ENCODE results near the gene BCAP31. TPM values are rescaled to one million over a fixed set of nuclear protein-coding genes. Genes with fewer than 3 reads are reported as not detected.

BCAP31 gene
- total RNA-seq, 4 donors from 2014 or later: 45.4 to 148 (median 101) TPM

- Histone ChIP-seq H3K9me3 (no peaks in the 10 kb centered on the region), H3K27ac (peak overlapping the region; percentile 83 to 93 (median 92)), H3K36me3 (no peaks in the 10 kb centered on the region), H3K4me3 (peak overlapping the region in 3 of 4 donors; percentile 18 to 75 (median 71)), H3K27me3 (no peaks in the 10 kb centered on the region), H3K4me1 (peaks cover 3 to 43% (median 17%) of the 10 kb centered on the region in 4 donors)
- TF ChIP-seq POLR2A (IDR thresholded peaks at IDR 0.05): no peak
- no peak for TF ChIP-seq CTCF (IDR thresholded peaks at IDR 0.05)
- peak in 2 of 3 donors; percentile 17 to 67 for DNase-seq
These were observed 3.1 kb upstream of the BCAP31 start for GRCh38 chrX:153727123-153727931.

- TF ChIP-seq POLR2A (IDR thresholded peaks at IDR 0.05): no peak
- TF ChIP-seq CTCF (IDR thresholded peaks at IDR 0.05): peak in 1 of 6 experiments; percentile 2
- H3K4me1 ChIP-seq: peaks cover 3 to 52% (median 17%) of the 10 kb centered on the region in 4 donors
- peaks cover 0 to 4% (median 0%) of the 10 kb centered on the region in 3 donors for H3K36me3 ChIP-seq
- peak overlapping the region; percentile 18 to 75 (median 48) for H3K4me3 ChIP-seq
- DNase-seq: peak; percentile 68 to 87 (median 85)
- H3K9me3 ChIP-seq: no peaks in the 10 kb centered on the region
- H3K27ac ChIP-seq: peak overlapping the region; percentile 83 to 93 (median 92)
- no peaks in the 10 kb centered on the region for H3K27me3 ChIP-seq
These were observed 2.3 kb upstream of the BCAP31 start for GRCh38 chrX:153726286-153727122.

- Histone ChIP-seq H3K4me3 (peak overlapping the region; percentile 18 to 75 (median 48)), H3K27me3 (no peaks in the 10 kb centered on the region), H3K4me1 (peaks cover 3 to 52% (median 17%) of the 10 kb centered on the region in 4 donors), H3K9me3 (no peaks in the 10 kb centered on the region), H3K27ac (peak overlapping the region; percentile 83 to 93 (median 92)), H3K36me3 (peaks cover 0 to 8% (median 0%) of the 10 kb centered on the region in 3 donors)
- DNase-seq: peak in 1 of 3 donors; percentile 16
- TF ChIP-seq POLR2A (IDR thresholded peaks at IDR 0.05) (no peak), CTCF (IDR thresholded peaks at IDR 0.05) (no peak)
These were observed 1.7 kb upstream of the BCAP31 start for GRCh38 chrX:153725832-153726285.

- Histone ChIP-seq H3K4me1 (peaks cover 3 to 52% (median 17%) of the 10 kb centered on the region in 4 donors), H3K27me3 (no peaks in the 10 kb centered on the region), H3K27ac (peak overlapping the region; percentile 89 to 93 (median 92)), H3K4me3 (peak overlapping the region; percentile 63 to 75 (median 68)), H3K9me3 (no peaks in the 10 kb centered on the region), H3K36me3 (peaks cover 0 to 14% (median 0%) of the 10 kb centered on the region in 3 donors)
- DNase-seq: no peak
- TF ChIP-seq POLR2A (IDR thresholded peaks at IDR 0.05): no peak
- TF ChIP-seq CTCF (IDR thresholded peaks at IDR 0.05): no peak
These were observed 1.0 kb upstream of the BCAP31 start for GRCh38 chrX:153725039-153725831.
